Brain microvascular endothelial cell (primary cell): ENCODE data around the gene PDE4D.

Experiments
- DNase-seq: peaks from one replicate; pipeline ENCODE4 v3.0.0-alpha.2; 2020
- H3K27ac ChIP-seq: fragments of 250-450 bp; sonication (Bioruptor Pico); 2 replicates; pipeline ENCODE4 v1.5.1; 2020; ENCODE audit warnings: mild to moderate bottlenecking, moderate library complexity
- H3K27me3 ChIP-seq: fragments of 250-450 bp; sonication (Bioruptor Pico); replicated peaks from 2 replicates; pipeline ENCODE4 v1.5.1; 2020; ENCODE audit warnings: mild to moderate bottlenecking
- H3K36me3 ChIP-seq: fragments of 250-450 bp; sonication (Bioruptor Pico); replicated peaks from 2 replicates; pipeline ENCODE4 v1.5.1; 2020; ENCODE audit warnings: mild to moderate bottlenecking
- H3K4me3 ChIP-seq: 2 replicates; pipeline ENCODE4 v1.5.1; 2011; ENCODE audit warnings: low read depth, mild to moderate bottlenecking, control low read depth, low read length, moderate library complexity
- in situ Hi-C: cut with HindIII; loops from 2 replicates; pipeline ENCODE4 v1.10.0; 2017; ENCODE audit warnings: low sequenced_read_pairs, low pct_ligation_motif_present
- TF ChIP-seq, protein P1 (sequence below): IDR thresholded peaks from 2 replicates; pipeline ENCODE4 v1.5.1; 2011; ENCODE audit warnings: low read depth, mild to moderate bottlenecking, moderate library complexity, low read length, control low read depth, inconsistent platforms; ENCODE audit errors: missing control alignments

Gene PDE4D

DNA sequence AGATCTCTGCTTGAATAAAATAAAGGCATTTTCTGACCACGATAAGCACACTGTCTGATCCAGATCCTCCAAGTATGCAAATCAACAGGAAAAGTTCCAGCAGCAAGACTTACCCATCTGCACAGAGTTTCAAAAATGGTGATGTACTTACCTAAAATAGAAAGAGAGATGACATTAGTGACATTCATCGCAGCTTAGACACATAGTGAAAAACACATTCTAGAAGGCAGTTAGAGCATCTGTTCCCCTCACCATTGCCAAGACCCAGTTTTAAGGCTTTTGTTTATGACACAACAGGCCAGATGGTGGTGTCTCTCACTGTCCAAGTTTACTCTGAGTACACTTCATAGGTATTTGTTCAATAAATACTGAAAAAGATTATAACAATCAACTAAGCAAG, 207.7 kb downstream of the PDE4D start:
- no peak for DNase-seq
- Histone ChIP-seq H3K27me3 (no peaks in the 10 kb centered on the region), H3K4me3 (no peak overlapping the region), H3K36me3 (no peaks in the 10 kb centered on the region), H3K27ac (no peak overlapping the region)
- TF ChIP-seq, protein P1, sequence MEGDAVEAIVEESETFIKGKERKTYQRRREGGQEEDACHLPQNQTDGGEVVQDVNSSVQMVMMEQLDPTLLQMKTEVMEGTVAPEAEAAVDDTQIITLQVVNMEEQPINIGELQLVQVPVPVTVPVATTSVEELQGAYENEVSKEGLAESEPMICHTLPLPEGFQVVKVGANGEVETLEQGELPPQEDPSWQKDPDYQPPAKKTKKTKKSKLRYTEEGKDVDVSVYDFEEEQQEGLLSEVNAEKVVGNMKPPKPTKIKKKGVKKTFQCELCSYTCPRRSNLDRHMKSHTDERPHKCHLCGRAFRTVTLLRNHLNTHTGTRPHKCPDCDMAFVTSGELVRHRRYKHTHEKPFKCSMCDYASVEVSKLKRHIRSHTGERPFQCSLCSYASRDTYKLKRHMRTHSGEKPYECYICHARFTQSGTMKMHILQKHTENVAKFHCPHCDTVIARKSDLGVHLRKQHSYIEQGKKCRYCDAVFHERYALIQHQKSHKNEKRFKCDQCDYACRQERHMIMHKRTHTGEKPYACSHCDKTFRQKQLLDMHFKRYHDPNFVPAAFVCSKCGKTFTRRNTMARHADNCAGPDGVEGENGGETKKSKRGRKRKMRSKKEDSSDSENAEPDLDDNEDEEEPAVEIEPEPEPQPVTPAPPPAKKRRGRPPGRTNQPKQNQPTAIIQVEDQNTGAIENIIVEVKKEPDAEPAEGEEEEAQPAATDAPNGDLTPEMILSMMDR = no peak
- in situ Hi-C loops = no loop called here

DNA sequence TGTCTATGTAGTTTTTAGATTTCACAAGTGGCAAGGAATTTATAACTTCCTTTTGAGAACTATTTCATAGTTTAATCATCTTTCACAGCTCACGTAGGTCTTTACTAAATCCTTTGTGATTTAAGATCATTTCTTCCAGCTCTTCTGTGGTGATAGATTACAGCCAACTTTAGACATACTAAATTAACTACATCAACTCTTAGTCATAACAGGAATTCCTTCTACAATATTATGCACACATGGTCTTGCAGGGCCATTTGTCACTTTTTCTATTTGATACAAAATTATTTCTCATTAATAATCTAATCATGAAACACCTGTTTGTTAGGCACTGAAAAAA, 208.4 kb downstream of the PDE4D start:
- in situ Hi-C loops = no loop called here
- H3K27me3 ChIP-seq = no peaks in the 10 kb centered on the region
- H3K4me3 ChIP-seq = no peak overlapping the region
- H3K36me3 ChIP-seq = no peaks in the 10 kb centered on the region
- no peak for DNase-seq
- H3K27ac ChIP-seq = no peak overlapping the region
- TF ChIP-seq, protein P1 = no peak

DNA sequence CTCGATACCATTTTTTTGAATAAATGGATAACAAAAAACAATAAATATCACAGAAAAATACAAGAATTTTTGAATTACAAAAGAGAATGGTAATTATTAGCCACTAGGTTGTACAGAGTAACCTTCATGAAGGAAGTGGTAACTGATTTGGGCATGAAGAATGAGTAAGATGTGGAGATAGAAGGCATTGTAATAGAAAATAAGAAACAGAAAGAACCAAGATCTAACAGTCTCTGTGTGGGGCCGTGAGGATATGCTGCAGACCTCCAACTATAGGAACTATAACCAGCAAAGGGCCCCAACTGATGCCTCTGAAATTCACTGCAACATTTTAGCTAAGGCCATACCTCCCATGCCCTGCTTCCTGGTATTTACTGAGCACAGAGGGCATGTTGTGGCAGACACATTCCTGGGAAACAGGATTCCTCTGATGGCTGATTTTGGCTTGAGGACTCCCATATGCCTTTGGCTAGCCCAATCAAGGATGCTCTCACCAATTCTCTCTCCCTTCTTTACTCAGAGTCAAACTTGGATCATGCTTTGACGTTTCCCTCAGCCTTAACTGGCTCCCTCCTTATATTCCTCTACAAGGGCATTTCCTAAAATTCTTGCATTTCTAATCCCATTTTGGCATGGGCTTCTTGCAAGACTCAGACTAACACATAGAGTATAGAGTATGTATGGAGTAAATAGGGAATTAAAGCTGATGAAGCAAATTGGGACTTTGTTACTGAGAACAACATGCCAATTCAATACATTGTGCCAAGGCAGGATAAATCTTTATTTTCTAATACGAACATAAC, 208.9 kb downstream of the PDE4D start:
- Histone ChIP-seq H3K27ac (no peak overlapping the region), H3K4me3 (no peak overlapping the region), H3K27me3 (no peaks in the 10 kb centered on the region), H3K36me3 (no peaks in the 10 kb centered on the region)
- in situ Hi-C loops = no loop called here
- no peak for DNase-seq
- TF ChIP-seq, protein P1 = no peak

DNA sequence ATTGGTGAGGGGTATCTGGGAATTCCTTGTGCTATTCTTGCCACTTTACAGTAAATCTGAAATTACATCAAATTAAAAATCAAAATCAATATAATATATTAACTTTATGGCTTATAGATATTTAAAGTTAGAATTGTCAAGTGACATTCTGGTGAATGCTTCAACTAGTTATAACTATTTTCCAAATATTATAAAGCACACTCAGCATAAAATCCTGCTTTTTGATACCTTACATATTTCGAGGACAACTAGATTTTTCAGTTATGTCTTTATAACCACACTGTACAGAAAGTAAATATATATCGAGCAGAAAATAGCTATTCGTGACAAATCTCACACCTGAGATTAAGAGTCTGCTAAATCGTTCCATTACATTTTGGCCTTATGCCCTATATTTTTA, 210.2 kb downstream of the PDE4D start:
- in situ Hi-C loops = no loop called here
- TF ChIP-seq, protein P1 = no peak
- DNase-seq = no peak
- Histone ChIP-seq H3K27me3 (no peaks in the 10 kb centered on the region), H3K4me3 (no peak overlapping the region), H3K27ac (no peak overlapping the region), H3K36me3 (no peaks in the 10 kb centered on the region)

DNA sequence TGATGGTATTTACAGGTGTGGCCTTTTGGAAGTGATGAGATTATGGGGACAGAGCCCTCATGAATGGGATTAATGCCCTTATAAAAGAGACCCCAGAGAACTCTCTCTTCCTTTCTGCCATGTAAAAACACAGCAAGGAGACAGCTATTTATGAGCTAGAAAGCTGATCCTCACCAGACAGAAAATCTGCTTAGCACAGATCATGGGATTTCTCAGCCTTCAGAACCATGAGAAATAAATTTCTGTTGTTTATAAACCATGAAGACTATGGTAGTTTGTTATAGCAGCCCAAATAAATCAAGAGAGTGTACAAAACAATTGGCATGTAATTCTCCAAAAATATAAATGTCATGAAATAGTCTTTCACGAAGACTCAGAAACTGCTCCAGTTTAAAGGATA, 211.0 kb downstream of the PDE4D start:
- DNase-seq = no peak
- TF ChIP-seq, protein P1 = no peak
- no peaks in the 10 kb centered on the region for H3K36me3 ChIP-seq
- in situ Hi-C loops = no loop called here
- no peaks in the 10 kb centered on the region for H3K27me3 ChIP-seq
- no peak overlapping the region for H3K4me3 ChIP-seq
- no peak overlapping the region for H3K27ac ChIP-seq

DNA sequence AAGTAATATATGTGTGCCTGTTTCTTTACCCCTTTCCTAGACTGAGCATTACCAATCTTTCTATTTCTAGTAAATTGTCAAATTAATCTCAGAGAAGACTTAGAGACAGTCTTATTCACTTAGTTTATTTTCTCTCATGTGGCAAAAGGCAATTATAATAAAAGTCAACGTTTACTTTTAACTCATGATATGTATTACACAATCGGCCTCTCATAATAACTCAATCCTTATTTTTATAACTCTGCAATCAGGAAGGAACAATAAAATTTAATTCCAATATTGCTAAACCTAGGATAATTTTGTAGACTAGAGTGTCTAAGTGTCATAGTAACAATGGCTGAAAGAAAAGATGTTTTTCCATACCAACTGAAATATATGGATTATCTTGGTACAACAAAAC, 214.6 kb downstream of the PDE4D start:
- no peaks in the 10 kb centered on the region for H3K36me3 ChIP-seq
- no peak for DNase-seq
- no peak overlapping the region for H3K27ac ChIP-seq
- TF ChIP-seq, protein P1 = no peak
- H3K4me3 ChIP-seq = no peak overlapping the region
- no peaks in the 10 kb centered on the region for H3K27me3 ChIP-seq
- in situ Hi-C loops = no loop called here
